Measurements from ENCODE around the gene PML.
A peak's percentile ranks its signal among the peaks of the same experiment; 100 is the strongest.

The PML gene

DNA sequence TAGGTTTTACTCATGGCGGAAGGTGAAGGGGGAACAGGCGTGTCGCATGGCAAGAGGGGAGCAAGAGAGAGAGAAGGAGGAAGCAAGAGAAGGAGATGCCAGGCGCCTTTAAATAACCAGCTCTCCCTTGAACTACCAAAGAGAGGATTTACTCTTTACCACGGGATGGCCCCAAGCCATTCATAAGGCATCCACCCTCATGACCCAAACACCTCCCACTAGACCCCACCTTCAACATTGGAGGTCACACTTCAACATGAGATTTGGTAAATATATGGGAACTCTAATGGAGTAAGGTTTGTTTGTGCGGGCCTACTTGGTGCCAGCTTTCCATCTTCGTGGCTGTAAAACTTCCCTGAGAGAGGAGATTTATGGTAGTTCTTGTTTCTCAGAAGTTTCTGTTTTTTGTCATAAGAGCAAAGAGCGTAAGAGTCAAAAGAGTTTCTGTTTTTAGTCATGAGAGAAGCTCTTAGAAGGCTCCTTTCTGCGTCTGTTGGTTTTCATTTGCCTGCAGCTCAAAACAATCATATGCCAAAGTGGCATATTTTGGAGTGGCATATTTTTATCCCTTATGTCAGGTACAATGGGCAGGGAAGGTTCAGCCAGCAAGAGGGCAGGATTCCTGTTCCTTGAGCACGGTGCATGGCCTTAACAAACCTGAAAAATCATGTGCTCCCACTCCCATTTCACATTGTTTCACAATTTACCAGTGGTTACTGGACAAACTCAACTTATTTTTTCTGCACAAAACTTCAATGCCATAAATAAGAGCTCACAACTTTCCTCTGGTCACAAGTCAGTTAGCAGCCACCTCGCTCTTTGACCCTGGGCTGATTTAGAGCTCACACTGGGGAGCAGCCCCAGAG is 12.5 kb downstream of the PML start:
- TF ChIP-seq FOXM1 (IDR thresholded peaks at IDR 0.05; ENCODE audit: borderline replicate concordance, low read depth) (no peak), ZBTB7A (IDR thresholded peaks at IDR 0.05; ENCODE audit: low read depth) (no peak), CREB1 (IDR thresholded peaks at IDR 0.05; ENCODE audit: low read depth) (no peak), TCF12 (IDR thresholded peaks at IDR 0.05; ENCODE audit: low read depth) (no peak), YY1 (IDR thresholded peaks at IDR 0.05; ENCODE audit: low read depth) (no peak), EP300 (IDR thresholded peaks at IDR 0.05; ENCODE audit: borderline replicate concordance) (no peak), CEBPB (IDR thresholded peaks at IDR 0.05) (no peak), TAF1 (IDR thresholded peaks at IDR 0.05; ENCODE audit: low read depth) (no peak), USF1 (IDR thresholded peaks at IDR 0.05) (no peak), TEAD4 (IDR thresholded peaks at IDR 0.05) (no peak), NFIC (IDR thresholded peaks at IDR 0.05) (no peak)

DNA sequence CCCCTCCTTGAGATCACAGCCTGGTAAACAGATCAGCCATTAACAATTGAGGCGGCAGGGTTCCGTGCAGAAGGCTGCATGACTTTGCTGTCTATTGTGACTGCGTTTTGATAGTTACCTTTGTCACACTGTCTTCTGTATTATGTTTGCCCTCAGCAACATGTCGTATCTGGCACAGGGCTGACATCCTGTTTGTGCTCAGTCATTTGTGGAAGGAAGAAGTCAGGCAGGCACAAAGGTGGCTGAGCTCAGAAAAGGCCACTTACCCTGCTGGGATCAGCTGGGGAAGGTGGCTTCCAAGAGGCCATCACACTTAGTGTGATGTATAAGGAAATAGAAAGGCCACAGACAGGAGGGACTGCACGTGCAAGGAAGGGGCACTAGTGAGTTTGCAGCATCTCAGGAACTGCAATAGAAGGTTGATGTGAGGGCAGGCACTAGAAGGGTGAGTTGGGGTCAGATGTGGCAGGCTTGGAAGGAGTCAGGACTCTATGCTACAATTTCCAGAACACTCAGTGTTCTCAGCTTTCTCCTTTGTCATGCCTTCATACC is 13.4 kb downstream of the PML start:
- TF ChIP-seq TEAD4 (IDR thresholded peaks at IDR 0.05), result no peak
- no peak for TF ChIP-seq FOXM1 (IDR thresholded peaks at IDR 0.05; ENCODE audit: borderline replicate concordance, low read depth)
- TF ChIP-seq TAF1 (IDR thresholded peaks at IDR 0.05; ENCODE audit: low read depth), result no peak
- TF ChIP-seq ZBTB7A (IDR thresholded peaks at IDR 0.05; ENCODE audit: low read depth), result no peak
- TF ChIP-seq, protein P1, sequence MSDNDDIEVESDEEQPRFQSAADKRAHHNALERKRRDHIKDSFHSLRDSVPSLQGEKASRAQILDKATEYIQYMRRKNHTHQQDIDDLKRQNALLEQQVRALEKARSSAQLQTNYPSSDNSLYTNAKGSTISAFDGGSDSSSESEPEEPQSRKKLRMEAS (IDR thresholded peaks at IDR 0.05), result no peak
- no peak for TF ChIP-seq EP300 (IDR thresholded peaks at IDR 0.05; ENCODE audit: borderline replicate concordance)
- TF ChIP-seq TCF12 (IDR thresholded peaks at IDR 0.05; ENCODE audit: low read depth), result no peak
- TF ChIP-seq EGR1 (IDR thresholded peaks at IDR 0.05), result no peak
- TF ChIP-seq NFIC (IDR thresholded peaks at IDR 0.05), result no peak
- no peak for TF ChIP-seq RAD21 (IDR thresholded peaks at IDR 0.05; ENCODE audit: low read depth)

DNA sequence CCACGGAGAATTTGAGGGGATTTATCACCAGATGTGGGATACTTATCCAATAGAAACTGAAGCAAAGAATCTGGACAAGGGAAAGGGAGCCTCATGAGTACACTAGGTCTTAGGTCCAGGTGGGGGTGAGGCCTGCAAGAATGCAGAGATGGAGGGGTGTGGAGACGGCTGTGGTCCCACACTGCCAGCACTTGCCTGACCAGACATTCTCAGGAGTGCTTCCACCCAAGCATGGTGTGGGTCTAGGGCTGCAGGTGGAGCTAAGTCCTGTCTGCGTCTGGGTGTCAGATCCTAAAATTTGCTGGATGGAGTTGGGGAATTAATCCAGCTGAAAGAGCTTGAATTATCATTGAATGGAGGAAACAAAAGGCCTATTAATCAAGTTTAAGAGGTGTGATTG is 14.4 kb downstream of the PML start:
- TF ChIP-seq CEBPB (IDR thresholded peaks at IDR 0.05) (no peak), USF1 (IDR thresholded peaks at IDR 0.05) (no peak), NFIC (IDR thresholded peaks at IDR 0.05) (no peak), EGR1 (IDR thresholded peaks at IDR 0.05) (no peak), TEAD4 (IDR thresholded peaks at IDR 0.05) (no peak), EP300 (IDR thresholded peaks at IDR 0.05; ENCODE audit: borderline replicate concordance) (no peak), CREB1 (IDR thresholded peaks at IDR 0.05; ENCODE audit: low read depth) (no peak), TCF12 (IDR thresholded peaks at IDR 0.05; ENCODE audit: low read depth) (no peak), RAD21 (IDR thresholded peaks at IDR 0.05; ENCODE audit: low read depth) (no peak), REST (IDR thresholded peaks at IDR 0.05; ENCODE audit: low read depth) (no peak), YY1 (IDR thresholded peaks at IDR 0.05; ENCODE audit: low read depth) (no peak), ZBTB7A (IDR thresholded peaks at IDR 0.05; ENCODE audit: low read depth) (no peak), TAF1 (IDR thresholded peaks at IDR 0.05; ENCODE audit: low read depth) (no peak), FOXM1 (IDR thresholded peaks at IDR 0.05; ENCODE audit: borderline replicate concordance, low read depth) (no peak)
- TF ChIP-seq, protein P1 (IDR thresholded peaks at IDR 0.05), result no peak

GRCh38 chr15:74010929-74011540 is 16.5 kb downstream of the PML start:
- TF ChIP-seq CEBPB (IDR thresholded peaks at IDR 0.05), result peak; percentile 48; the same call in 1 of the 2 replicates
- TF ChIP-seq YY1 (IDR thresholded peaks at IDR 0.05; ENCODE audit: low read depth), result no peak
- peak; percentile 33; the same call in 1 of the 2 replicates for TF ChIP-seq NFIC (IDR thresholded peaks at IDR 0.05)

- TF ChIP-seq YY1 (IDR thresholded peaks at IDR 0.05; ENCODE audit: low read depth) (no peak), EP300 (IDR thresholded peaks at IDR 0.05; ENCODE audit: borderline replicate concordance) (no peak), TEAD4 (IDR thresholded peaks at IDR 0.05) (no peak), RAD21 (IDR thresholded peaks at IDR 0.05; ENCODE audit: low read depth) (no peak), CEBPB (IDR thresholded peaks at IDR 0.05) (no peak), TAF1 (IDR thresholded peaks at IDR 0.05; ENCODE audit: low read depth) (no peak)
Observed at GRCh38 chr15:74011610-74012009, 17.1 kb downstream of the PML start.

- TF ChIP-seq TAF1 (IDR thresholded peaks at IDR 0.05; ENCODE audit: low read depth) (no peak), REST (IDR thresholded peaks at IDR 0.05; ENCODE audit: low read depth) (no peak), EP300 (IDR thresholded peaks at IDR 0.05; ENCODE audit: borderline replicate concordance) (no peak), RAD21 (IDR thresholded peaks at IDR 0.05; ENCODE audit: low read depth) (no peak), CREB1 (IDR thresholded peaks at IDR 0.05; ENCODE audit: low read depth) (no peak), TEAD4 (IDR thresholded peaks at IDR 0.05) (no peak), EGR1 (IDR thresholded peaks at IDR 0.05) (no peak), YY1 (IDR thresholded peaks at IDR 0.05; ENCODE audit: low read depth) (no peak), NFIC (IDR thresholded peaks at IDR 0.05) (no peak), ZBTB7A (IDR thresholded peaks at IDR 0.05; ENCODE audit: low read depth) (no peak), TCF12 (IDR thresholded peaks at IDR 0.05; ENCODE audit: low read depth) (no peak), USF1 (IDR thresholded peaks at IDR 0.05) (no peak)
- TF ChIP-seq, protein P1 (IDR thresholded peaks at IDR 0.05), result no peak
Observed at GRCh38 chr15:74013374-74013894, 18.9 kb downstream of the PML start.
